ENCODE data around the gene ROBO1.
A peak's percentile ranks its signal among the peaks of the same experiment; 100 is the strongest.
"Not testable (repeated sequence)": the region's sequence is repeated elsewhere in the genome, so short reads cannot be mapped to it uniquely, and the experiment has no call there.

The ROBO1 gene

DNA sequence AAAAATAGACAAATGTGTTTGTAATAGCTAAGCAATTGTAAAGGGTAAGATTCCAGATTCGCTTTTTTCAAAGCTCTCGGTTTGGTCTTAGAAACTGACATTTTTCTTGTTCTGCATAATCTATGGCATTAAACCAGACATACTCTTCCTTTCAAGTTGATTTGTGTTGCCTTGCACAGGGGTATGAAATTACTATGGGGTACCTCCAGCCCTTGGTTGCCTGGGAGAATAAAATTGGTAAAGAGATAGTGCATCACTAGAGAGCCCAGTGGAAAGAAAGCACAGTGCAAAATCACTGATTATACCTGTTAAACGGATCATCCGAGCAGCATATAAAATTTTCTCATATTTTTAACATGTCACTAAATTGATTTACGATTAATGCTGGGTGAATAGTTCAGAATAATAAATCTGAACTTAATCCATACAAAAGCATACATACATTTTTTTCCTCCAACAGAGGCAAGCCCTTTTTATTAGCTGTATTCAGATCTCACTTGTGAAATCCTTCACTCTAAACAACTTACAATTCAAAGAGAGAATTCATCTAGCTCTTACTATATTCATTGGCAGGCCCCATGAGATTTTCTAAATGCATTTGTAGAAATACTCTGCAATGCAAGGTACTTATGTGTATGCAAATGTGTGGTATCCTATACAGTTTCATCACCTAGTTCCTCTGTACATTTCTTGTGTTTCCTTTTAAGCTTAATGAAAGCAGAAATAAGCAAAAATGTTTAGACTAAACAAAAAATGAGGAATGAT lies 224.4 kb downstream of the ROBO1 start:
- no peak for DNase-seq

DNA sequence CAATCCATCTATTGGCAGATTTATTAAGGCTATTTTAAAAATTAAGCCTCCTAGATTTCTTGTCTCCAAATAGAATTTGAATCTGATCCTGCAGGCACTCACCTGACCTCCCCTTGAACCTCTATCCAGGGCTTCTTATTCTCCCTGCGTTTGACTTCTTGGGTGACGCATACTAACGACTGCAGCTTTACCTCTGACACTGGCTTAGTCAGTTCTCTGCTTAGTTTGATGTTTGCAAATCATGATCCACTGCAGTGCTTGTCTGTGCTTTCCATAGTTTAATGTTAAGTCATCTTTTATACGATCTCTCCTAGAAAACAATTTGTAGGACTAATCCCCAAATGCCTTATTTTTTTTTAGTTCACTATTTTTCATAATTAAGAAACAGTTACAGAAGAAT lies 233.1 kb downstream of the ROBO1 start:
- no peak for DNase-seq

DNA sequence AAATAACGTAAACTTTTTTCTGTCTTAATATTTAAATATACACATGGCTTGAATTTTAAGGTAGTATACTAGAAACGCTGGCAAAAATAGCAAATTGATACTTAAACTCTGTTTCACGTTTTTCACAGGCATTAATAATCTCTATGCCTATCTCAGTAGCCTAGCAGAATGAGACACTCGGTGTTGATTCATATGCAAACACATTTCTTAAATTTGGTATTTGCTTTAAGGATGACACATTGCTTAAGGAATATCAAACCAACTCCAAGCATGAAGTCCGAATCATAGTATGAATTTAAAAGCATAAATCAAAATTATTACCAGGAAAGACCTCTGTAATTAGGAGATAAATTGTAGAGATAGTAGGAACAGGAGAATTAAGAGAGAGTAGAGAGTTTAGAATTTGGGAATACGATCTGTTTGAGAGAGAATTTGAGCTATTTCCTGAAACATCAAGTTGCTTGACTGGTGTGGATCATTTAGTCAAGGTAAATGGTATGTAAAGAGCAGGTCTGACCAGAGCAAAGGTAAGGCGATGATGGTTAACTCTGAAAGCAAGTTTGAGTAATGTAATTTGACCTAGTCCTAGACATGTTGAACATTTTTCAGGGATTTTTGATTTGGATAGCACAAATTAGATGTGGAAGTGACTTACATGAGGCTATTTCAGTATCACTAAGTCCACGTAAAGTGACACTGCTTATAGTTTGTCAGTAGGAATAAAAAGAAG lies 236.1 kb downstream of the ROBO1 start:
- no peak for DNase-seq

DNA sequence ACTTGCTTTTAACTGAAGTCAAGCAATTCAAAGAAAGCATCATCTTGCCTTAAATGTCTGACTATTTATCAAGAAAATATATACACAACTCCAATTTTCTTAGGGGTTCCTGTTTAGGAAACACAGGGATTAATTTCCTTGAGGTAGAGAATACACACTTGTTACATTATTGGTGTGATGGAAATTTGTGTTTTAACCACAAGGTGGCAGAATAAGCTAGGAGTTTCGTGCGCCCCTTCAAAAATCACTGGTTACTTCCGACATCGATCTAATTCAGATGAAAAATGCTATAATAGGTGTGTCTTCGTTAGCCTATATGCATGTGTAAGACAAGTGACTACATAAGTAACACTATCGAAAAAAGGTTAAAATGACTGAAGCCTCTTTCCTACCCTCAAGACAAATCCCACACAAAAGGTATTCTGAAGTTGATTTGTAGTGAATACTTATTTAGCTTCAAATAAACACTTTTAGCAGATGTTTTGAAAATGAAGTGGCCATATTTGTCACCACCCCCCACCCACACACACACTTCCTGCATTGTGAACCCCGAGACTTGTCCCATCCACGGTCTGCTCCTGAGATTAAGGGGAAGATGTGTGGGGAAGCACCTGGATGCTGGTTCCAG lies 246.5 kb downstream of the ROBO1 start:
- peak; percentile 31 to 63 for DNase-seq

DNA sequence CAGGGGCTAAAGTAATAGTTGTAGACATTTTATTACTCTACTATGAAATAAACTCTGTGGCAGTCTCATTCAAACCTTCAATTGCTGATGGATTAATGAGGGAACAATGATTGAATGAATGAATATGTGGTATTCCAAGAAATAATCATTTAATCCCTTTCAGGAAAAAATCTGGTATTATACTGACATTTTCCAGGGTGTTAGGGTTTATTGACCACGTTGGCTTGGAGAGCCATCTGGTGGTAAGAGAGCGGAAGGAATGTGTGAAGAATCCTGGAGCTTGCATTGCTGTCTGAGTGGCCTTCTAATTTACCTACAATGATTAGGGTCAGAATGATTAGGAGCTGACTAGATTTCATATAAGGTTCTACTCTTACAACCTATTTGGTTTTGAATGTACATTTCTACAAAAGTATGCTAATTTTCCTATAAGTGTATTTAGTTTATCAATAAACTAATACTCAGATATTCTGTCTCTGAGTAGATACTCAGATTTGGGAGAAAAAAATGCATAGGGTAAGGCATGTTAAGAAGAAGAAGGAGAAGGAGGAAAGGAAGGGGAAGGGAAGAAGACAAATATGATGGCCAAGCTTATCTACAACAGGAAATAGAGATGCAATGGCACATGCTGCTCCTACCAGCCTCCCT lies 249.9 kb downstream of the ROBO1 start:
- peak; percentile 47 to 72 for DNase-seq

DNA sequence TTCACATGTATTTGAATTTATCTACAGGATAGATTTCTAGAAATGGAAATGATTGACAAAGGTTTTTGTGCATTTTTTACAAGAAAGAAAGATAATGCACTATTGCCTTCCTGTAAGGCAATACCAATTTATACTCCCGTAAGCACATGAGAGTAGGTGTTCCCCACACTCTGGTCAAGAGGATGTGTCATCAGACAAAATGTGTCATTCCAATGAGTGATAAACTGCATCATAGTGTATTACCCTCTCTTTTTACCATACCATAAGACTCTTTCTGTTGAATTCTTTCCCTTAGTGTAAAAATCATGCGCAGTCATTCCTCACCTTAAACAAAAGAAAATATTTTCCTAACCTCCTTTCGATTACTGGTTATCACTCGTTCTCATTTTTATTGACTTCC lies 251.0 kb downstream of the ROBO1 start:
- DNase-seq = no peak

DNA sequence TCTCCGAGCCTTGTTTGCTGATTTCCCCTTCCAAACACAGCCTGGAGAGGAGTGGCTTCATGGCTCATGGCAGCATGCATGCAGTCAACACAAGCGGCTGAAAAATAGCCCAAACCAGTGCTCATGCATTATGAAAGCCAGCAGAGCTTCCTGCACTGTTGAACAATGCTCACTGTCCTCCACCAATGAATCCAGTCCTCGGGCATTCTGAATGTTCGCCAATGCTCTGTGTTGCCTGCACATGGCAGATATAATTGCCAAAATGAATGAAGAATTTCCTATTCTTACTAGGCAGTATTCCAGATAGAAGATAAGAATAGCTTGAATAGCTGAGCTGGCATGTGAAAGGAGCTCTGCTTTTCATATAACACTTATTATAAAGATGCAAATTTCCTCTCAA lies 252.7 kb downstream of the ROBO1 start:
- peak in 1 of 2 experiments; percentile 80 for DNase-seq

DNA sequence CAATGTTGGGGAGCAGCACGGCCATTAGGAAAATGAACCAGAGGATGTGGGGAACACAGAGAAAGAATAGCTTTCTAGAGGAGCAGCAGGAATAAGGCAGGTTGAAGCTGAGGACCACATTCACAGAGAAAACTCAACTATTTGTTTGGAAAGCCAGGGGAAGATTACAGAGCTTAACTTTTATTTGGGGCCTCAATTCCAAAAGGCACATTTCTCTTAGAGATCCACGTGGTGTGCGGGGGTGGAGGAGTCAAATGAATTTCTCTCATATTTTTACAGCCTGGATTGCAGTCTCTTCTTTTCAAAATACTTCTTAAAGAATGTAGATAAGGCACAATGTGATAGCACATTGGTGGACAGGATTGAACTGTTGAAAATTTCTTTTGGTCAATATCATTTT lies 253.7 kb downstream of the ROBO1 start:
- no peak for DNase-seq

DNA sequence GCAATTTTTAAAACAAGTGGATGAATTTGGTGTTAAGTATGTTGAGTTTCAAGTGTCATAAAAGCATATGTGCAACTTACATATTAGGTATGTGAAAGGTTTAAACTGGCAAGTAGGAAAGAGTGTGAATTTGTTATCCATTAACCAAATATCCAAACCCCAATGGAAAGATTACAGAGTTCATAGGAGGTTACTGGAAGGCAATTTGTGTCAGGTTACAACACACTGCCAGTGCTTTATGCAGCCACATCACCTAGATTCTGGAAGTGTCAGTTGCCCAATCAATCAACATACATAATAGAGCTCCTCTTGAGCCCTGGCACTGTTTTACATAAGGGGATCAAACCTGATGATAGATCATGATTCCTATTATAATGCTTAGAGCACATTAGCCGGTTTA lies 261.0 kb downstream of the ROBO1 start:
- DNase-seq = no peak

DNA sequence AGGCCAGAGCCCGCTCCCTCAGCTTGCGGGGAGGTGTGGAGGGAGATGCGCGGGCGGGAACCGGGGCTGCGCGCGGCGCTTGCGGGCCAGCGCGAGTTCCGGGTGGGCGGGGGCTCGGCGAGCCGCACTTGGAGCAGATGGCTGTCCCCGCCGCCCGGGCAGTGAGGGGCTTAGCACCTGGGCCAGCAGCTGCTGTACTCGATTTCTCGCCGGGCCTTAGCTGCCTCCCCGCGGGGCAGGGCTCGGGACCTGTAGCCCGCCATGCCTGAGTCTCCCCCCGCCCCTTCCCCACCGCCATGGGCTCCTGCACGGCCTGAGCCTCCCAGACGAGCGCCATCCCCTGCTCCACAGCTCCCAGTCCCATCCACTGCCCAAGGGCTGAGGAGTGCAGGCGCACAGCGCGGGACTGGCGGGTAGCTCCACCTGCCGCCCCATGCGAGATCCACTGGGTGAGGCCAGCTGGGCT lies 265.5 kb downstream of the ROBO1 start:
- not testable (repeated sequence) for DNase-seq

DNA sequence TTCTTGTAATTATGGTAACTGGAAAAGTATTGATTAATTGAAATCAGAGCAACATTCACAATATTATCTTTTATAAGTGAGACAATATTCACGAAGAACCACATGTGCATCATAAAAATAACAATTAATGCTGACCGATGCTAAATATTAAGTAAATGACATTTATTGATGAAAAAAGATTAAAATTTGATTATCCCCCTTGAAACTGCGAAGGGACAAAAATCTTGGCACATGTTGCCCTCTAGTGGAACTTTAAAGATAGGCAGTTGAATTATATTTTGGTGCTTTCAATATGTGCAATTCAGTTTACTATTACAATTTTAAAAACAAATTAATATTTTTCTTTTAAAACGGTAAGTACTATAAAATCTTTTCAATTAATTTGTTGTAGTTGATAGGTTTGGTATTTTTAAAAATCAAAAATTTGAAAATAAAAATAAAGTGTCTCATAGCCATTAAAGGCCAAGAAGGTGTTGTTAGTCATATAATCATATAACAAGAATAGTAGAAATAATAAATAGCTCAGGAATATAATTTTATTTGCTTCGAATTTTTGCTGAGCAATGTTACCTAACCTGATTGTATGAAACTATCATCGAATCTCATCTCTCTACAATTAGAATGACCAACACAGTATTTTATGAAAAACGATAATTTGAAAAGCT lies 270.2 kb downstream of the ROBO1 start:
- peak; percentile 25 to 46 for DNase-seq

DNA sequence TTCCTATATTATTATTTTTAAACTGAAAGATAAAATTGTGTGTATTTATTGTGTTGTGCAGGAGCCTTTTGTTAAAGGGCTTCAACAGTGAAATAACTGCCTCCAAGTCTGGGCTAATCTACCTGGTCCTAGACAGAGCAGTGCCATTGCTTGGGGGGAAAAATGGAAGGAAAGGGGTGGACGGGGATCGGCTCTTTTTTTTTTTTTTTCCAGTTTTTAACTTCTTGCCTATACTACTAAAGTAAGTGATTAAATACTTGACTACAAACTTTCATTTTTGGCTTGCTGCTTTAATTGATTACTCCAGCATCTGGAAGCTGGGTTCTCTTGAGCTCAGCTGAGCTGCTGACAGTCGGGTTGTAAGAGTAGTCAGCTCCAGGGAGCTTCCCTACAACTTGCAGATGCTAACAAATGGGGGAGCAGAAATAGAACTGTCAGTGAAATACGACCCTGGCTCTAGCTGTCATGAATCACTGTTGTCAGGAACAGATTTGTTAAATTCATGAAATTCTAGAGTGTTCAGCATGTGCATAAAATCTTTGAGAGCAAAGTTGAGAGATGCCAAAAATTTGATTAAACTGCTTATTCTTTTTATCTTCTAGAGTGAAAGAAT lies 276.7 kb downstream of the ROBO1 start:
- DNase-seq = peak in 1 of 2 experiments; percentile 57

DNA sequence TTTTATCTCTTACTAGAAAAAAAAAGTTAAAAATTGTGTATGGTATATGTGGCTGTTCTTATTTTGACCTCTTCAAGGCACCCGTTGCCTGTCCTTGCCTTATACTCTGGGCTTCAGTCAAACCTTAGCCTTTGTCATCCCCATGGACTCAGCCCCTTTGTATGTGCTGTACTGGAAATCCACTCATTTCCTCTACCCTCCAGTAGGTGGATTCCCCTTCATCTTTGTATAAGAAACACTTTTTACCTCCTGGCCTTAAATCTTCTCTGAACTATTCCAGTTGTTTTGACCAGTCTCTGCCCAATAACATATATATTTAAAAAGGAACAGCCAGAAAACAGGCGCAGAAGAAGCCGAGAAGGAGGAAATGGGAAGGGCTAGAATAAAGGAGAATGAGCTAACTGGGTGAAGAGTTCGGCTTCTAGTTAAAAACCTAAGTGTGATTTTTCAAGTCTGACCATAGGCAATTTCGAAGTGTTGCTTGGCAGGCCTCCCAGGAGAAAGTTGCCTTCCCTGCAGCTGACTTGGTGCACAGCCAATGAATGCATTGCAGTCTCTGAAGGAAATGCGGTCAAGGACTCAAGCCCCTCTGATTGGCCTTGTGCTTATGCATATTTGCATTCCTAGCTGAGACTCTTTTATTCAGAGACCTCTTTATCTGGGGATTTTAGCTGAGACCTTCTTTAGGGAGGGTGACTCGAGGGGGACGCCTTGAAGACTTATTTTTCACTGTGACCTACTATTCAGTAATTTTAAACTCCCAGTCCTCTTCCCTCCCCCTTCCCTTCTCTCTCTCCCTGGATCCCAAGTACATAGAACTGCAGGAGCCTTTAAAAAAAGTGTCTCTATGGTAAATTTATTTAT lies 277.4 kb downstream of the ROBO1 start:
- DNase-seq = peak; percentile 71 to 88

DNA sequence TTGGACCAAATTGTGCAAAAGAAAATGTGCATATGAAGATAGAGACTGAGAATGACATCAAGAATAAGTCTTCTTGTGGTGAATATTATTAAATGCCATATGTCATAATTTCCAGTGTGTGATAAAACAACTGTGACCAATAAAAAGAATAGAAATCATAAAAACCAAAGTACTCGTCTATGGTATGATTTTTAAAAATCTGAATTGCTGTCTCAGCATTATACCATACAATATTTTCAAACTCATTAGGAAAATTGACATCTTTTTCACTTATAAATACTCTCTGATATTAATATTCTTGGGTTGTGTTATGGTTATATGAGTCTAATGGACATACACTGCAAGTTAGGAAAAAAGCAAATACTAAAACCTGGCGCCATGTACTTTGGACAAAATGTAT lies 279.4 kb downstream of the ROBO1 start:
- DNase-seq = no peak

DNA sequence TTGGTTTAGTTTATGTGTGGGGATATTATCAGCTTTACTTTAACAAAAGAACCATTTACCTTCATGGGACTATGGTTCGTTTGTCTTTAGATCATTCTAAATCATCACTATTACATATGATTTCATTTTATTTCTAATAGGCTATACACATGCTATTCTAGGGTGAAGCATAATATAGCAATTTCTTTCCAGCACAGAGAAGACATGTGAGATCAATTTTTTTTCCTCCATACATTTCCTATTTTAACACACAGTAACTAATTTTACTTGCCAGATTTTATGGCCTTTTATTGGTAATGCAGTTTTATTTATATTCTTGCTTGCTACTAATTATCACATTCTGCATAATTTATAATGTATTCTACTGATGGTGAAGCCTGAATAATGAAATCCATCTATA lies 287.1 kb downstream of the ROBO1 start:
- DNase-seq = no peak

DNA sequence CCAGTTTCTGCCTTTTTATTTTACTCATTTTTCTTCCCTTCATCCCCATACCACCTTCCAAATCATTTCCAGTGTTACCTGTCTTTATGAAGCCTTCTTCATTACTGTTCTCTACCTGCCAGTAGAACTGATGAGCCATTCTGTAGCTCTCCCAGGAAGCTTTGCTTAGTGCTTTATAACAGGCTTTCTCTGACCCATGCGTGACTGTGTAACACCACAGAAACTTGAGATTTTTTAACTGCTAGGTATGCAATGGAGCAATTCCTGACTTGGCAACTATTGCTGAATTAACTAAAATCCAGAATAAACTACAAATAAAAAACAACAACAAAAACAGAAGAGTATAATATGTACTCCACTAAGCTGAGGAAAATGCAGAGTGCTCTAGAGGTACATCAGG lies 289.2 kb downstream of the ROBO1 start:
- DNase-seq = no peak

DNA sequence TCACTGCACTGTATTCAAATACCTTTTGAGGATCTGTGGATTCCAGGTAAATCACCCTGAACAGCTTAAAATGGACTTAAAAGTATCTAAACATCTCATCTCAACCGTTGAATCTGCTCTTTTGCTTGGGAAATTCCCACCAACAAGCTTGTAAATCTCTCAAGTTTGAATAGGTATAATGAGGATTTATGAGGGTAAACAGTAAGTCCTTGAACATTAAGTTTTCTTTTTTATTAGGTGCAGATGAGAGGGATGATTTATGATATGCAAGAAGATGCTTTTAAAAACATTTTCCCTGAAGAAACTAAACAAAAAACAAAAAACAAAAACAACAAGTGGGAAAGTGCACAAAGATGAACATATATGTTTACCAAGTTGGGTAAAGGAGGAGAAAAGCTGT lies 290.6 kb downstream of the ROBO1 start:
- DNase-seq = no peak

DNA sequence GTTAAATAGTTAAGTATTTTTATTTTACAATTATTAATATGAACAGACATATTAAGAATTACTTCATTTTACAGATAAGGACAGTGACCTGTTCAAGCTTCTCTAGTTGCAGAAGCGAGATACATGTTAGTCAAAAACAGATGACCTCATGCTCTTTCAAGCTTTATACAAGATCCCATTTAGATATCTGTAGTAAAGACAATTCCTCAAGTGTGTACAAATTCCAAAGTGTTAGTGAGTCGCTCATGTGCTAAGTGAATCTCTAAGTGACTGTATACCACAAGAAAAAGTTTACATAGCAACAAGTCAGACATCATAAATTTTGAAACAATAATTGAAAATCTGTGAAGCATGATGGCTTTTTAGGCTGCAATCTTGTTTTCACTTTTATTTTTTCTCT lies 293.8 kb downstream of the ROBO1 start:
- no peak for DNase-seq

DNA sequence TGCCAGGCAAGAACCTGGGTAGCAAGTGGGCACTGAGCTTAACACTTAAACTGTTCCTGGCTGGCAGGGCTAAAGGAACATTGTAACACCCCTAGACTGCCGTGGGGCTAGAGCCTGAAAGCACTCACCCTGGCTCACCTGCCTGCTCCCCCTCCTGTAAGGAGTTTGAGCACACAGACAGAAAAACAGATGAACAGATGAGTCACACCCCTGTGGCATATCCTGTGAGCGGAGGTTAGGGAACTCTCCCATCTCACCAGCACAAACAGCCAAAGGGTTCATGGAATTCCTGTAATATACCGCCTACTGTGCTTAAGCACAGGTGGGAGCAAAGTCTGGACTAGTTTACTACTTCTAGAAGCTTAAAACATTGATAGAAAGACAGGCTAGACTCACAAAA lies 300.1 kb downstream of the ROBO1 start:
- DNase-seq = no peak

DNA sequence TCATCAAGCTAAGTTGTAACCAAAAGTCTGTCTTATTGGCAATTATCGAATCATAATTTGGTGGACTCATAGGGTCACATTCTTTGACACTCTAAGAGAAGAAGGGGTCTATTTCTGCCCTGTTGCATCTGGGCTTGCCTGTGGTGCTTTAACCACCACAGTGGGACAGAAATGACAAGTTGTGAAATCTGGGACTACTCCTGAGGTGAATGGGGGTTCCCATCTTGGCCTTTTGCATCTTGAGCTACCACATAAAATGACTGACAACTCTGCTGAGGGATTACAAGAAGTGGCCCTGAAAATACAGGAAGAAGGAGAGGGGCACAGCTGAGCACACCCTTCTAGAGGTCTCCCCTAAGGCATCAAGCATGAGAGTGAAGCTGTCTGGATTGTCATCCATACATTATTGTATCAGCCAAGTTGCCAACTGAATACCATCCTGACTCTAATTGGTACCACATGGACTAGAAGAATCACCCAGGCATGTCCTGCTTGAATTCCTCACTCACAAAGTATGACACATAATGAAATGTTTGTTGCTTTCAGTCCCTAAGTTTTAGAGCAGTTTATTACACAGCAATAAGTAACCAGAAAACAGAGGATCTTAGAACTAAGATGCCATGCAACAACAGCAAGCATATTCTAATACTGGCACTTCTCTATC lies 306.5 kb downstream of the ROBO1 start:
- DNase-seq = no peak

DNA sequence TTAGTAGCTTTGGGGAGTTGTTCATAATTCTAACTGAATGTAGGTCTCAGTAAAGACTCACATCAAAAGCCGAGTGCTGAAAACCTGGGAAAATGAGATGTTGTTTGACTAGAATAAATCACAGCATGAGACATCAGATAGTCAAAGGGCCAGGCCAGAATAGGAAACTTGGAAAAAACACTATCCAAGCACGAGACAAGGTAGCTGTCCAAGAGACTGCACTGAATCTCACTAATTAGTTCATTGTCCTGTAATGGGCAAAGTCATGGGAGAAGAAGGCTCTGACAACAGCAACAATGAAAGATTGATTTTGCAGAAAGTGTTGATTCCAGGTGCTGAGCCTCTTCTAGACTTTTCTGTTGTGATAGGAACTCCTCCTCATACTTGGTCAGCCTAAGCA lies 314.2 kb downstream of the ROBO1 start:
- DNase-seq = no peak

Measured in NCI-H446 (cell line).